HL-60 (cell line): ENCODE measurements around the gene STKLD1.

Source experiments
- DNase-seq, 2 experiments: peaks; one replicate each; pipeline ENCODE4 v3.0.0-alpha.2; 2010 to 2020; ENCODE audit warnings: low read depth in 1 of 2, low spot score in 1 of 2
- H3K27ac ChIP-seq: fragments of 250-450 bp; sonication (Bioruptor Pico); replicated peaks from 2 replicates; pipeline ENCODE4 v1.5.1; 2020; ENCODE audit warnings: mild to moderate bottlenecking, moderate library complexity
- H3K27me3 ChIP-seq: fragments of 250-450 bp; sonication (Bioruptor Pico); 2 replicates; pipeline ENCODE4 v1.5.1; 2021; ENCODE audit warnings: mild to moderate bottlenecking, moderate library complexity; ENCODE audit not compliant: insufficient read depth, poor library complexity, severe bottlenecking
- H3K4me3 ChIP-seq: replicated peaks from 2 replicates; pipeline ENCODE4 v1.5.1; 2011; ENCODE audit warnings: mild to moderate bottlenecking, control low read depth, low read length; ENCODE audit not compliant: insufficient read depth
- GABPA ChIP-seq: IDR thresholded peaks from 2 replicates; pipeline ENCODE4 v1.6.1; 2012; ENCODE audit warnings: low read depth
- POLR2AphosphoS5 ChIP-seq: IDR thresholded peaks from 2 replicates; pipeline ENCODE4 v1.6.1; 2012; ENCODE audit warnings: low read depth
- SPI1 ChIP-seq: IDR thresholded peaks from 2 replicates; pipeline ENCODE4 v1.6.1; 2012; ENCODE audit warnings: low read depth, mild to moderate bottlenecking, borderline replicate concordance
- TF ChIP-seq, protein P1 (sequence below): IDR thresholded peaks from one replicate; pipeline ENCODE4 v1.5.1; 2011; ENCODE audit warnings: low read length, control low read depth, inconsistent platforms; ENCODE audit not compliant: insufficient read depth
- TF ChIP-seq, protein P2 (sequence below): IDR thresholded peaks from 2 replicates; pipeline ENCODE4 v1.6.1; 2012; ENCODE audit warnings: low read depth; ENCODE audit not compliant: insufficient replicate concordance

STKLD1 gene

DNA sequence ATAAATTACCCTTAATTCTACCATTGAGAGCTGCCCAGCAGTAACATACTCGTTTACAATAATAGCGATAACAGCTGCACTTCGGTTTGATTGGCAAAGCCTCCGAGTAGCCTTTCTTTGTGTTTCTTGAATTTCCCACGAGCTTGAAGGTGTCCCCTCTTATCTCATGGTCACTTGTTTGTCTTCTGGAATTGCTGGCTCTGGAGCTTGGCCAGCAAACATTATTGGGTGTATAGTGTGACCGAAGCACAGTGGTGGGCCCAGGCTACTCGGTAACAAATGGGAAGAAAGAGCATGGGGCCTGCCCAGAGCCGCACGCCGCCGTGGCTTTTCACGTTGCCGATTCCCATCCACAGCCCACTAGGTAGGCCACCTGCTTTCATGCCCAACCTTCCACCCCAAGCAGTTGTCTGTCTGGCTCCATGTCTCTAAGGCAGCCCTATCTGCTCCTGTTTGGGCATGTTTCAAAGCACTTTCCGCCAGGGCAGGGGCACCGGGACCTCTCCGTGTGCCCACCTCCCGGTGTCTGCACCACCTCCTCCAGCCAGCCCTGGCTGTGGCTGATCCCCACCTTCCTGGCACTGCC, 8.7 kb downstream of the STKLD1 start:
- TF ChIP-seq SPI1: no peak
- no peak for TF ChIP-seq GABPA
- TF ChIP-seq, protein P1, sequence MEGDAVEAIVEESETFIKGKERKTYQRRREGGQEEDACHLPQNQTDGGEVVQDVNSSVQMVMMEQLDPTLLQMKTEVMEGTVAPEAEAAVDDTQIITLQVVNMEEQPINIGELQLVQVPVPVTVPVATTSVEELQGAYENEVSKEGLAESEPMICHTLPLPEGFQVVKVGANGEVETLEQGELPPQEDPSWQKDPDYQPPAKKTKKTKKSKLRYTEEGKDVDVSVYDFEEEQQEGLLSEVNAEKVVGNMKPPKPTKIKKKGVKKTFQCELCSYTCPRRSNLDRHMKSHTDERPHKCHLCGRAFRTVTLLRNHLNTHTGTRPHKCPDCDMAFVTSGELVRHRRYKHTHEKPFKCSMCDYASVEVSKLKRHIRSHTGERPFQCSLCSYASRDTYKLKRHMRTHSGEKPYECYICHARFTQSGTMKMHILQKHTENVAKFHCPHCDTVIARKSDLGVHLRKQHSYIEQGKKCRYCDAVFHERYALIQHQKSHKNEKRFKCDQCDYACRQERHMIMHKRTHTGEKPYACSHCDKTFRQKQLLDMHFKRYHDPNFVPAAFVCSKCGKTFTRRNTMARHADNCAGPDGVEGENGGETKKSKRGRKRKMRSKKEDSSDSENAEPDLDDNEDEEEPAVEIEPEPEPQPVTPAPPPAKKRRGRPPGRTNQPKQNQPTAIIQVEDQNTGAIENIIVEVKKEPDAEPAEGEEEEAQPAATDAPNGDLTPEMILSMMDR: no peak
- TF ChIP-seq, protein P2, sequence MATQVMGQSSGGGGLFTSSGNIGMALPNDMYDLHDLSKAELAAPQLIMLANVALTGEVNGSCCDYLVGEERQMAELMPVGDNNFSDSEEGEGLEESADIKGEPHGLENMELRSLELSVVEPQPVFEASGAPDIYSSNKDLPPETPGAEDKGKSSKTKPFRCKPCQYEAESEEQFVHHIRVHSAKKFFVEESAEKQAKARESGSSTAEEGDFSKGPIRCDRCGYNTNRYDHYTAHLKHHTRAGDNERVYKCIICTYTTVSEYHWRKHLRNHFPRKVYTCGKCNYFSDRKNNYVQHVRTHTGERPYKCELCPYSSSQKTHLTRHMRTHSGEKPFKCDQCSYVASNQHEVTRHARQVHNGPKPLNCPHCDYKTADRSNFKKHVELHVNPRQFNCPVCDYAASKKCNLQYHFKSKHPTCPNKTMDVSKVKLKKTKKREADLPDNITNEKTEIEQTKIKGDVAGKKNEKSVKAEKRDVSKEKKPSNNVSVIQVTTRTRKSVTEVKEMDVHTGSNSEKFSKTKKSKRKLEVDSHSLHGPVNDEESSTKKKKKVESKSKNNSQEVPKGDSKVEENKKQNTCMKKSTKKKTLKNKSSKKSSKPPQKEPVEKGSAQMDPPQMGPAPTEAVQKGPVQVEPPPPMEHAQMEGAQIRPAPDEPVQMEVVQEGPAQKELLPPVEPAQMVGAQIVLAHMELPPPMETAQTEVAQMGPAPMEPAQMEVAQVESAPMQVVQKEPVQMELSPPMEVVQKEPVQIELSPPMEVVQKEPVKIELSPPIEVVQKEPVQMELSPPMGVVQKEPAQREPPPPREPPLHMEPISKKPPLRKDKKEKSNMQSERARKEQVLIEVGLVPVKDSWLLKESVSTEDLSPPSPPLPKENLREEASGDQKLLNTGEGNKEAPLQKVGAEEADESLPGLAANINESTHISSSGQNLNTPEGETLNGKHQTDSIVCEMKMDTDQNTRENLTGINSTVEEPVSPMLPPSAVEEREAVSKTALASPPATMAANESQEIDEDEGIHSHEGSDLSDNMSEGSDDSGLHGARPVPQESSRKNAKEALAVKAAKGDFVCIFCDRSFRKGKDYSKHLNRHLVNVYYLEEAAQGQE: no peak
- TF ChIP-seq POLR2AphosphoS5: no peak
- Histone ChIP-seq H3K27me3 (no peaks in the 10 kb centered on the region), H3K27ac (no peak overlapping the region), H3K4me3 (no peak overlapping the region)
- DNase-seq: no peak

DNA sequence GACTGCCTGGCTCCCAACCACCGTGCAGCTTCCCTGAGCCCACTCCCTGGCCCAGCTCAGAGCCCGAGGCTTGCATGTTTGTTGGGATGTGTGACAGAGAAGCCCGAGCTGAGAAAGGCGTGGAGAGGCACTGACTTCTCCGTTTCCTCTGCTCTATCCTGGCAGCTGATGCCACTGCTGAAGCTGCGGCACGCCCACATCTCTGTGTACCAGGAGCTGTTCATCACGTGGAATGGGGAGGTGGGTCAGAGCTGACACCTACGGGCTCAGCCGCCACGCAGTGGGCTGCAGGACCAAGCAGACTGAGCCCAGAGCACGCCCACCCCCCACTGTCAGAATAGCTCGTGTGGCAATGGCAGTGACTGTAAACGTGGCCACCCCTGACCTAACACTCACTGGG, 9.3 kb downstream of the STKLD1 start:
- DNase-seq: no peak
- TF ChIP-seq, protein P2: no peak
- TF ChIP-seq SPI1 (no peak), POLR2AphosphoS5 (no peak), GABPA (no peak)
- TF ChIP-seq, protein P1: no peak
- Histone ChIP-seq H3K27me3 (no peaks in the 10 kb centered on the region), H3K4me3 (no peak overlapping the region), H3K27ac (no peak overlapping the region)

DNA sequence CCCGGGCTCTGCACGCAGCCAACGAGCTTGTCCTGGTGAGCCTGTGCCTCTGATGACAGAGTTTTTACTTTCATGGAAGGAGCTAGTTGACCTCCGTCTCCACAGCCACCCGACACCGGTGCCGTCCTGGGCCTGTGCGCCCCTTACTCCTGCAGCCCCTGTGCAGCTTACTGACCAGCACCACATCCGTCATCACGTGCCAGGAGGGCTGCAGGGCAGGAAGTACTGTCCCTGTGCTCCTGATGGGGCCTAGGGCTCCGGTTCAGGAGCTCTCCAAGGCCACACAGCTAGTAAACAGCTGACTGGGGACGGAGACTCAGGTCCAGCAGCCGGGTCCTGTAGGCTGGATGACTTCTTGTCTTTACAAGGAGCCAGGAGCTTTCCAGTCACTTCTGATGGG, 10.2 kb downstream of the STKLD1 start:
- no peak for DNase-seq
- Histone ChIP-seq H3K27me3 (no peaks in the 10 kb centered on the region), H3K27ac (no peak overlapping the region), H3K4me3 (no peak overlapping the region)
- TF ChIP-seq POLR2AphosphoS5 (no peak), GABPA (no peak), SPI1 (no peak)
- TF ChIP-seq, protein P1: no peak
- TF ChIP-seq, protein P2: no peak
